Tibial nerve (tissue), 4 donors: ENCODE results near the gene DENND1A. TPM values are rescaled to one million over a fixed set of nuclear protein-coding genes. Genes with fewer than 3 reads are reported as not detected.

Source experiments
- DNase-seq, 2 donors: peaks; one replicate each; pipeline ENCODE4 v3.0.0-alpha.2; 2019; ENCODE audit warnings: low spot score in 2 of 2
- H3K27ac ChIP-seq, 4 donors: fragments of 200-600 bp; sonication (generic) in 3 of 4; one replicate each; pipeline ENCODE4 v1.5.1; 2017 to 2019; ENCODE audit warnings: mild to moderate bottlenecking in 1 of 4
- H3K27me3 ChIP-seq, 2 donors: fragments of 200-600 bp; sonication (generic) in 1 of 2; one replicate each; pipeline versions ENCODE4 v1.5.1 to v1.6.0; 2017 to 2019
- H3K36me3 ChIP-seq, 3 donors: fragments of 200-600 bp; sonication (generic); one replicate each; pipeline ENCODE4 v1.5.1; 2018 to 2019
- H3K4me1 ChIP-seq, 4 donors: fragments of 200-600 bp; sonication (generic) in 3 of 4; one replicate each; pipeline ENCODE4 v1.5.1; 2017 to 2019
- H3K4me3 ChIP-seq, 4 donors: fragments of 200-600 bp; sonication (generic) in 3 of 4; one replicate each; pipeline ENCODE4 v1.5.1; 2017 to 2019; ENCODE audit warnings: mild to moderate bottlenecking in 1 of 4, moderate library complexity in 1 of 4
- H3K9me3 ChIP-seq, 4 donors: fragments of 200-600 bp; sonication (generic) in 3 of 4; one replicate each; pipeline ENCODE4 v1.5.1; 2017 to 2019
- CTCF ChIP-seq, 5 experiments: fragments of 200-600 bp in 3 of 5; fragments of 450-650 bp in 2 of 5; sonication (generic) in 3 of 5; IDR thresholded peaks; one replicate each; pipeline ENCODE4 v1.5.1; 2016 to 2019; ENCODE audit warnings: antibody characterized with exemption in 5 of 5, mild to moderate bottlenecking in 3 of 5, moderate library complexity in 2 of 5
- EP300 ChIP-seq, 2 donors: sonication (generic); formaldehyde crosslinking; IDR thresholded peaks; one replicate each; pipeline ENCODE4 v1.6.1; 2017; ENCODE audit warnings: antibody characterized with exemption in 2 of 2, mild to moderate bottlenecking in 1 of 2
- POLR2A ChIP-seq, 2 donors: fragments of 450-650 bp; IDR thresholded peaks; one replicate each; pipeline ENCODE4 v1.6.1; 2017; ENCODE audit warnings: antibody characterized with exemption in 2 of 2, mild to moderate bottlenecking in 2 of 2, moderate library complexity in 2 of 2
- WGBS, 2 donors: methylation state at CpG; one replicate each; pipeline ENCODE4 v1.1.5; 2018; 5-methylcytosine and 5-hydroxymethylcytosine counted together
- total RNA-seq, 4 donors: library from RNA; depleted of rRNA; stranded (reverse); fragments of >200 nt; gene quantifications; one replicate each; pipeline ENCODE4 v1.1.0, GENCODE V29; 2016

Gene DENND1A
- total RNA-seq, 4 donors from 2014 or later = 17.5 to 34.8 (median 20.1) TPM

- Histone ChIP-seq H3K27ac (no peak overlapping the region), H3K4me1 (no peaks in the 10 kb centered on the region), H3K9me3 (peaks cover 0 to 5% (median 0%) of the 10 kb centered on the region in 4 donors), H3K4me3 (no peak overlapping the region), H3K36me3 (peaks cover 0 to 77% (median 0%) of the 10 kb centered on the region in 3 donors), H3K27me3 (no peaks in the 10 kb centered on the region)
- no peak for TF ChIP-seq POLR2A (IDR thresholded peaks at IDR 0.05)
- 96 to 97% methylated on average over 6 of the region's 6 CpGs for WGBS, 2 donors
- no peak for DNase-seq
Measured at GRCh38 chr9:123424552-123425225, 505.2 kb downstream of the DENND1A start.

GRCh38 chr9:123424131-123424530, 505.8 kb downstream of the DENND1A start:
- Histone ChIP-seq H3K27ac (no peak overlapping the region), H3K36me3 (peaks cover 0 to 77% (median 0%) of the 10 kb centered on the region in 3 donors)
- WGBS, 2 donors = 81 to 91% methylated on average over 5 of the region's 5 CpGs

GRCh38 chr9:123423311-123423640, 506.6 kb downstream of the DENND1A start:
- no peak overlapping the region for H3K4me3 ChIP-seq
- peaks cover 0 to 81% (median 0%) of the 10 kb centered on the region in 3 donors for H3K36me3 ChIP-seq
- H3K27me3 ChIP-seq = no peaks in the 10 kb centered on the region
- TF ChIP-seq EP300 (IDR thresholded peaks at IDR 0.05) (no peak), CTCF (IDR thresholded peaks at IDR 0.05) (no peak), POLR2A (IDR thresholded peaks at IDR 0.05) (no peak)
- no peak for DNase-seq
- no peaks in the 10 kb centered on the region for H3K9me3 ChIP-seq
- no peaks in the 10 kb centered on the region for H3K4me1 ChIP-seq
- H3K27ac ChIP-seq = no peak overlapping the region
- 88 to 90% methylated on average over 8 of the region's 8 CpGs for WGBS, 2 donors

More at GRCh38 chr9:123424131-123424530, 505.8 kb downstream of the DENND1A start:
- TF ChIP-seq EP300 (IDR thresholded peaks at IDR 0.05) (no peak), POLR2A (IDR thresholded peaks at IDR 0.05) (no peak), CTCF (IDR thresholded peaks at IDR 0.05) (no peak)
- peaks cover 0 to 2% (median 0%) of the 10 kb centered on the region in 4 donors for H3K9me3 ChIP-seq
- no peak for DNase-seq
- H3K27me3 ChIP-seq = no peaks in the 10 kb centered on the region
- H3K4me3 ChIP-seq = no peak overlapping the region
- no peaks in the 10 kb centered on the region for H3K4me1 ChIP-seq

GRCh38 chr9:123422635-123423310, 507.2 kb downstream of the DENND1A start:
- Histone ChIP-seq H3K4me3 (no peak overlapping the region), H3K27me3 (no peaks in the 10 kb centered on the region), H3K27ac (no peak overlapping the region), H3K9me3 (no peaks in the 10 kb centered on the region), H3K4me1 (no peaks in the 10 kb centered on the region), H3K36me3 (peaks cover 0 to 83% (median 0%) of the 10 kb centered on the region in 3 donors)
- 83 to 91% methylated on average over 21 of the region's 21 CpGs for WGBS, 2 donors
- DNase-seq = no peak
- TF ChIP-seq CTCF (IDR thresholded peaks at IDR 0.05) = no peak
- TF ChIP-seq EP300 (IDR thresholded peaks at IDR 0.05) = no peak
- TF ChIP-seq POLR2A (IDR thresholded peaks at IDR 0.05) = no peak

GRCh38 chr9:123421801-123422455, 508.0 kb downstream of the DENND1A start:
- no peaks in the 10 kb centered on the region for H3K4me1 ChIP-seq
- H3K4me3 ChIP-seq = no peak overlapping the region
- no peaks in the 10 kb centered on the region for H3K27me3 ChIP-seq
- 86% methylated on average over 8 of the region's 8 CpGs for WGBS, 2 donors
- no peak for DNase-seq
- no peak overlapping the region for H3K27ac ChIP-seq
- H3K9me3 ChIP-seq = no peaks in the 10 kb centered on the region
- peaks cover 0 to 75% (median 0%) of the 10 kb centered on the region in 3 donors for H3K36me3 ChIP-seq
- TF ChIP-seq POLR2A (IDR thresholded peaks at IDR 0.05) (no peak), CTCF (IDR thresholded peaks at IDR 0.05) (no peak), EP300 (IDR thresholded peaks at IDR 0.05) (no peak)
